GM12873 (cell line): ENCODE measurements around the gene CD46.

ENCODE experiments used
- TF ChIP-seq, protein P1 (sequence below): IDR thresholded peaks from 2 replicates; pipeline ENCODE4 v1.5.1; 2012; ENCODE audit warnings: low read depth, mild to moderate bottlenecking, moderate library complexity, low read length, control low read depth; ENCODE audit not compliant: insufficient read depth; ENCODE audit errors: missing control alignments

Gene CD46

GRCh38 chr1:207750631-207751305 lies 1.1 kb upstream of the CD46 start:
- TF ChIP-seq, protein P1, sequence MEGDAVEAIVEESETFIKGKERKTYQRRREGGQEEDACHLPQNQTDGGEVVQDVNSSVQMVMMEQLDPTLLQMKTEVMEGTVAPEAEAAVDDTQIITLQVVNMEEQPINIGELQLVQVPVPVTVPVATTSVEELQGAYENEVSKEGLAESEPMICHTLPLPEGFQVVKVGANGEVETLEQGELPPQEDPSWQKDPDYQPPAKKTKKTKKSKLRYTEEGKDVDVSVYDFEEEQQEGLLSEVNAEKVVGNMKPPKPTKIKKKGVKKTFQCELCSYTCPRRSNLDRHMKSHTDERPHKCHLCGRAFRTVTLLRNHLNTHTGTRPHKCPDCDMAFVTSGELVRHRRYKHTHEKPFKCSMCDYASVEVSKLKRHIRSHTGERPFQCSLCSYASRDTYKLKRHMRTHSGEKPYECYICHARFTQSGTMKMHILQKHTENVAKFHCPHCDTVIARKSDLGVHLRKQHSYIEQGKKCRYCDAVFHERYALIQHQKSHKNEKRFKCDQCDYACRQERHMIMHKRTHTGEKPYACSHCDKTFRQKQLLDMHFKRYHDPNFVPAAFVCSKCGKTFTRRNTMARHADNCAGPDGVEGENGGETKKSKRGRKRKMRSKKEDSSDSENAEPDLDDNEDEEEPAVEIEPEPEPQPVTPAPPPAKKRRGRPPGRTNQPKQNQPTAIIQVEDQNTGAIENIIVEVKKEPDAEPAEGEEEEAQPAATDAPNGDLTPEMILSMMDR = no peak

- TF ChIP-seq, protein P1 = no peak
Measured at GRCh38 chr1:207752456-207752998, 673 bp downstream of the CD46 start.

DNA sequence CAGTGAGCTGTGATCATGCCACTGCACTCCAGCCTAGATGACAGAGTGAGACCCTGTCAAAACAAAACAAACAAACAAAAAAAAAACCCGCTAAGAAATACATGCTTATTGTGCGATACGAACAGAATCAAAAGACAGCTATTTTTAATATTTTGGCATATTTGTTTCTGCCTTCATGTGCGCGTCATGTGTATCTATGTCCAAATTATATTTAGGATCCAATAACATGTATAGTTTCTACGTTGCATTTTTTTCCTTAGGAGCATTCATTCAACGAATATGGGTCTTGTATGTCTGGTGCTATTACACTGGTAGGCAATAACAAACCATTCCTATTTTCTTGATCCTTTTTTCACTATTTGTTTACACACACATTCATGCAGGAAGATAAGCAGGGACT lies 1.8 kb downstream of the CD46 start:
- TF ChIP-seq, protein P1 = no peak

GRCh38 chr1:207754011-207754410 lies 2.2 kb downstream of the CD46 start:
- TF ChIP-seq, protein P1 = no peak

GRCh38 chr1:207754974-207755700 lies 3.3 kb downstream of the CD46 start:
- TF ChIP-seq, protein P1 = no peak

GRCh38 chr1:207755846-207756693 lies 4.2 kb downstream of the CD46 start:
- TF ChIP-seq, protein P1 = no peak
